Measurements from ENCODE around the gene HOXC11. TPM values are rescaled to one million over a fixed set of nuclear protein-coding genes. Genes with fewer than 3 reads are reported as not detected.

Gene HOXC11
- total and polyA plus RNA-seq, 2 of the 4 experiments (the other 2 are of a cell fraction), result not detected

GRCh38 chr12:54017027-54017788 lies 44.3 kb downstream of the HOXC11 start:
- no peak for TF ChIP-seq CEBPB (IDR thresholded peaks at IDR 0.05; ENCODE audit: low read depth, low read length)
- TF ChIP-seq SMC3 (IDR thresholded peaks at IDR 0.05; ENCODE audit: low read depth, low read length), result no peak
- no peak for TF ChIP-seq NFE2L2 (IDR thresholded peaks at IDR 0.05; ENCODE audit: low read depth, low read length)
- Histone ChIP-seq H4K20me1 (ENCODE audit: insufficient read depth, low read length) (no peaks in the 10 kb centered on the region), H2BK120ac (ENCODE audit: low read depth, low read length) (no peak overlapping the region), H3K4me3 (ENCODE audit: insufficient read depth, low read depth, low read length) (peak overlapping the region; percentile 7; the same call in 1 of the 2 replicates), H3K23ac (ENCODE audit: low read depth, low read length) (no peak overlapping the region), H3K56ac (ENCODE audit: extremely low read depth, insufficient read depth, low read length) (no peak overlapping the region), H2AFZ (replicated peaks; ENCODE audit: low read length, poor library complexity) (peak overlapping the region; percentile 81), H4K91ac (ENCODE audit: insufficient read depth, low read depth, low read length) (no peak overlapping the region), H4K5ac (ENCODE audit: low read depth, low read length) (no peak overlapping the region), H3K4me2 (ENCODE audit: low read depth, low read length) (peak overlapping the region; percentile 87), H3K27me3 (ENCODE audit: control insufficient read depth, insufficient read depth, low read length) (peaks cover 89% of the 10 kb centered on the region), H3K14ac (replicated peaks; ENCODE audit: low read depth, low read length) (no peak overlapping the region), H3K27ac (ENCODE audit: insufficient read depth, low read length) (no peak overlapping the region), H3K36me3 (ENCODE audit: control insufficient read depth, insufficient read depth, low read length) (no peaks in the 10 kb centered on the region), H2BK5ac (ENCODE audit: low read depth, low read length, poor library complexity, severe bottlenecking) (no peak overlapping the region), H3K18ac (ENCODE audit: low read depth, low read length) (no peak overlapping the region), H2BK15ac (ENCODE audit: low read depth, low read length) (no peak overlapping the region), H3K79me1 (ENCODE audit: low read depth in 1 of 2, low read length in 2 of 2) (no peaks in the 10 kb centered on the region), H3K9me1 (ENCODE audit: insufficient read depth, low read length) (no peaks in the 10 kb centered on the region), H4K8ac (ENCODE audit: low read depth in 2 of 2, low read length in 2 of 2) (no peak overlapping the region), H3K9me3 (ENCODE audit: control insufficient read depth, insufficient read depth, low read length) (peaks cover 4% of the 10 kb centered on the region), H2BK20ac (ENCODE audit: low read depth, low read length) (no peak overlapping the region), H3K9ac (ENCODE audit: low read depth, low read length) (no peak overlapping the region), H2AK5ac (ENCODE audit: low read depth, low read length) (no peak overlapping the region), H3K4me1 (ENCODE audit: control insufficient read depth, insufficient read depth, low read length) (no peaks in the 10 kb centered on the region), H2AK9ac (replicated peaks; ENCODE audit: low read depth, low read length, poor library complexity) (no peak overlapping the region), H3K4ac (ENCODE audit: low read depth, low read length) (no peak overlapping the region)
- no TSS peak for BruUV-seq (replicated peaks)
- dilution Hi-C loops (cut with HindIII; ENCODE audit: low sequenced_read_pairs, unreplicated experiment) (no loop called here), intact Hi-C loops (cut with micrococcal nuclease) (no loop called here), in situ Hi-C loops (cut with MboI; ENCODE audit: low sequenced_read_pairs) (no loop called here)
- DNase-seq (no peak), ATAC-seq (ENCODE audit: low read depth) (peak; percentile 50)
- ChIA-PET POLR2A (ENCODE audit: unreplicated experiment) (no interaction called here), CTCF (interaction anchor here (0.8 to 1.0 kb wide), 3 partner anchors 13 to 184 kb away, joined by 3 to 4 read pairs (median 3); no protein-coding TSS in a partner anchor)
- 0% methylated on average over 7 of the region's 24 CpGs; no CpG with 5 or more reads in 1 of the 2 experiments for WGBS, 2 experiments (ENCODE audit: extremely low coverage in 2 of 2, insufficient read length in 1 of 2)
